ENCODE data around the gene GLIS1.

- no peak for TF ChIP-seq HMGXB4 (CRISPR knock-in tag; IDR thresholded peaks at IDR 0.05)
- TF ChIP-seq, protein P1, sequence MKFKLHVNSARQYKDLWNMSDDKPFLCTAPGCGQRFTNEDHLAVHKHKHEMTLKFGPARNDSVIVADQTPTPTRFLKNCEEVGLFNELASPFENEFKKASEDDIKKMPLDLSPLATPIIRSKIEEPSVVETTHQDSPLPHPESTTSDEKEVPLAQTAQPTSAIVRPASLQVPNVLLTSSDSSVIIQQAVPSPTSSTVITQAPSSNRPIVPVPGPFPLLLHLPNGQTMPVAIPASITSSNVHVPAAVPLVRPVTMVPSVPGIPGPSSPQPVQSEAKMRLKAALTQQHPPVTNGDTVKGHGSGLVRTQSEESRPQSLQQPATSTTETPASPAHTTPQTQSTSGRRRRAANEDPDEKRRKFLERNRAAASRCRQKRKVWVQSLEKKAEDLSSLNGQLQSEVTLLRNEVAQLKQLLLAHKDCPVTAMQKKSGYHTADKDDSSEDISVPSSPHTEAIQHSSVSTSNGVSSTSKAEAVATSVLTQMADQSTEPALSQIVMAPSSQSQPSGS (CRISPR knock-in tag; IDR thresholded peaks at IDR 0.05; ENCODE audit: borderline replicate concordance, low read depth): no peak
- no peak for TF ChIP-seq CTCF (IDR thresholded peaks at IDR 0.05)
- TF ChIP-seq, protein P2, sequence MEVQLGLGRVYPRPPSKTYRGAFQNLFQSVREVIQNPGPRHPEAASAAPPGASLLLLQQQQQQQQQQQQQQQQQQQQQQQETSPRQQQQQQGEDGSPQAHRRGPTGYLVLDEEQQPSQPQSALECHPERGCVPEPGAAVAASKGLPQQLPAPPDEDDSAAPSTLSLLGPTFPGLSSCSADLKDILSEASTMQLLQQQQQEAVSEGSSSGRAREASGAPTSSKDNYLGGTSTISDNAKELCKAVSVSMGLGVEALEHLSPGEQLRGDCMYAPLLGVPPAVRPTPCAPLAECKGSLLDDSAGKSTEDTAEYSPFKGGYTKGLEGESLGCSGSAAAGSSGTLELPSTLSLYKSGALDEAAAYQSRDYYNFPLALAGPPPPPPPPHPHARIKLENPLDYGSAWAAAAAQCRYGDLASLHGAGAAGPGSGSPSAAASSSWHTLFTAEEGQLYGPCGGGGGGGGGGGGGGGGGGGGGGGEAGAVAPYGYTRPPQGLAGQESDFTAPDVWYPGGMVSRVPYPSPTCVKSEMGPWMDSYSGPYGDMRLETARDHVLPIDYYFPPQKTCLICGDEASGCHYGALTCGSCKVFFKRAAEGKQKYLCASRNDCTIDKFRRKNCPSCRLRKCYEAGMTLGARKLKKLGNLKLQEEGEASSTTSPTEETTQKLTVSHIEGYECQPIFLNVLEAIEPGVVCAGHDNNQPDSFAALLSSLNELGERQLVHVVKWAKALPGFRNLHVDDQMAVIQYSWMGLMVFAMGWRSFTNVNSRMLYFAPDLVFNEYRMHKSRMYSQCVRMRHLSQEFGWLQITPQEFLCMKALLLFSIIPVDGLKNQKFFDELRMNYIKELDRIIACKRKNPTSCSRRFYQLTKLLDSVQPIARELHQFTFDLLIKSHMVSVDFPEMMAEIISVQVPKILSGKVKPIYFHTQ (CRISPR knock-in tag; IDR thresholded peaks at IDR 0.05): no peak
- TF ChIP-seq FOXJ3 (CRISPR knock-in tag; IDR thresholded peaks at IDR 0.05; ENCODE audit: borderline replicate concordance): no peak
Observed at GRCh38 chr1:53481456-53481855, 257.5 kb downstream of the GLIS1 start.
